Fibroblast of lung (primary cell): ENCODE data around the gene CDK9.

Experiments used
- EZH2 ChIP-seq: IDR thresholded peaks from 2 replicates; pipeline ENCODE4 v1.5.1; 2012; ENCODE audit warnings: low read length, control low read depth, mild to moderate bottlenecking; ENCODE audit errors: missing control alignments
- TF ChIP-seq, protein P1 (sequence below), 2 donors: IDR thresholded peaks in 1 of 2; conservative IDR thresholded peaks in 1 of 2; 1 replicate in 1 of 2; 2 replicates in 1 of 2; pipeline ENCODE4 v1.5.1; 2011 to 2012; ENCODE audit warnings: low read length in 2 of 2, control low read depth in 1 of 2, inconsistent platforms in 1 of 2, low read depth in 1 of 2, mild to moderate bottlenecking in 1 of 2

GRCh38 chr9:127751269-127752054 lies 34.4 kb upstream of the CDK9 start:
- TF ChIP-seq, protein P1, sequence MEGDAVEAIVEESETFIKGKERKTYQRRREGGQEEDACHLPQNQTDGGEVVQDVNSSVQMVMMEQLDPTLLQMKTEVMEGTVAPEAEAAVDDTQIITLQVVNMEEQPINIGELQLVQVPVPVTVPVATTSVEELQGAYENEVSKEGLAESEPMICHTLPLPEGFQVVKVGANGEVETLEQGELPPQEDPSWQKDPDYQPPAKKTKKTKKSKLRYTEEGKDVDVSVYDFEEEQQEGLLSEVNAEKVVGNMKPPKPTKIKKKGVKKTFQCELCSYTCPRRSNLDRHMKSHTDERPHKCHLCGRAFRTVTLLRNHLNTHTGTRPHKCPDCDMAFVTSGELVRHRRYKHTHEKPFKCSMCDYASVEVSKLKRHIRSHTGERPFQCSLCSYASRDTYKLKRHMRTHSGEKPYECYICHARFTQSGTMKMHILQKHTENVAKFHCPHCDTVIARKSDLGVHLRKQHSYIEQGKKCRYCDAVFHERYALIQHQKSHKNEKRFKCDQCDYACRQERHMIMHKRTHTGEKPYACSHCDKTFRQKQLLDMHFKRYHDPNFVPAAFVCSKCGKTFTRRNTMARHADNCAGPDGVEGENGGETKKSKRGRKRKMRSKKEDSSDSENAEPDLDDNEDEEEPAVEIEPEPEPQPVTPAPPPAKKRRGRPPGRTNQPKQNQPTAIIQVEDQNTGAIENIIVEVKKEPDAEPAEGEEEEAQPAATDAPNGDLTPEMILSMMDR (conservative IDR thresholded peaks at IDR 0.05 in 1 of 2, IDR thresholded peaks at IDR 0.05 in 1 of 2; ENCODE audit: low read depth in 1 of 2, low read length in 2 of 2), result no peak
- no peak for TF ChIP-seq EZH2
